Measurements from ENCODE around the gene MAPK8IP1.

Gene MAPK8IP1

GRCh38 chr11:45913514-45913913, 28.1 kb downstream of the MAPK8IP1 start:
- DNase-seq = no peak

GRCh38 chr11:45913942-45914635, 28.6 kb downstream of the MAPK8IP1 start:
- no peak for DNase-seq

- DNase-seq = no peak
Measured at GRCh38 chr11:45915446-45915845, 30.0 kb downstream of the MAPK8IP1 start.

GRCh38 chr11:45917286-45917622, 31.8 kb downstream of the MAPK8IP1 start:
- no peak for DNase-seq

GRCh38 chr11:45917623-45918330, 32.3 kb downstream of the MAPK8IP1 start, which contains the start of gene PEX16:
TSS of gene PEX16 (minus strand) at chr11:45917877. CDS start at chr11:45917811, 66 bp downstream.
- peak; percentile 99 for DNase-seq

- DNase-seq = peak; percentile 90
Measured at GRCh38 chr11:45918331-45918941, 33.0 kb downstream of the MAPK8IP1 start.

GRCh38 chr11:45918962-45919675, 33.7 kb downstream of the MAPK8IP1 start:
- DNase-seq = no peak

- no peak for DNase-seq
Measured at GRCh38 chr11:45919806-45920530, 34.5 kb downstream of the MAPK8IP1 start.

- no peak for DNase-seq
Measured at GRCh38 chr11:45920531-45921477, 35.4 kb downstream of the MAPK8IP1 start.

- peak; percentile 90 for DNase-seq
Measured at GRCh38 chr11:45921561-45922424, 36.3 kb downstream of the MAPK8IP1 start.

- peak; percentile 85 for DNase-seq
Measured at GRCh38 chr11:45922425-45923082, 37.1 kb downstream of the MAPK8IP1 start, which contains the start of gene LARGE2. TSS of gene LARGE2 (plus strand) at chr11:45922656. CDS start at chr11:45922883, 227 bp downstream.

- DNase-seq = peak; percentile 51
Measured at GRCh38 chr11:45924036-45924915, 38.8 kb downstream of the MAPK8IP1 start.

GRCh38 chr11:45924927-45925326, 39.5 kb downstream of the MAPK8IP1 start:
- DNase-seq = no peak

GRCh38 chr11:45925550-45925949, 40.1 kb downstream of the MAPK8IP1 start:
- DNase-seq = no peak

- DNase-seq = peak; percentile 77
Measured at GRCh38 chr11:45926001-45926401, 40.5 kb downstream of the MAPK8IP1 start.

- DNase-seq = peak; percentile 45
Measured at GRCh38 chr11:45926536-45927331, 41.3 kb downstream of the MAPK8IP1 start.

GRCh38 chr11:45927332-45927683, 41.9 kb downstream of the MAPK8IP1 start:
- DNase-seq = peak; percentile 48

Data from islet precursor cell (in vitro differentiated cells).